ENCODE measurements around the gene RBM43. TPM values are rescaled to one million over a fixed set of nuclear protein-coding genes. Genes with fewer than 3 reads are reported as not detected.

Gene RBM43
- total and polyA plus RNA-seq, 4 donors: 3.0 to 17.8 (median 5.7) TPM

DNA sequence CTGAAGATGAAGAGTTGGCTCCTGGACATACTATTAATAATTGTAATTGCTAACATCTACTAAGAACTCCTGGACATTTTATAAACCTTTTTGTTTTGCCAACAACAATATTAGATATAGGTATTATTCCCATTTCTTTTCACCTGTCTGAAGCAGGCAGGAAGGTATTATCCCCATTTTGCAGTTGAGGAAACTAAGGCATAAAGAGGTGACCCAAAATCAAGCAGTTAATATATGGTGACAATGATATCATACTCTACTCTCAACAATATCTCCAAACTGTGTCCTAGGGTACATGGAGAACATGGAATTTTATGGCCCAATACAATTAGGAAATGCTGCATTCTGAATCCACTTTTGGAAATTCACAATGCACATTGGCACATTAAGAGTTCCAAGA lies 29.6 kb upstream of the RBM43 start:
- Histone ChIP-seq H3K9ac (ENCODE audit: insufficient read depth in 1 of 2, low read length in 2 of 2) (no peak overlapping the region), H3K27me3 (ENCODE audit: control insufficient read depth in 3 of 3, insufficient read depth in 3 of 3, low read length in 2 of 3) (no peaks in the 10 kb centered on the region), H3K36me3 (ENCODE audit: control insufficient read depth in 4 of 4, insufficient read depth in 4 of 4, low read length in 4 of 4) (no peaks in the 10 kb centered on the region), H3K4me1 (ENCODE audit: control insufficient read depth in 5 of 5, insufficient read depth in 5 of 5, low read length in 5 of 5) (peaks cover 0 to 9% (median 5%) of the 10 kb centered on the region in 5 donors), H3K9me3 (ENCODE audit: control insufficient read depth in 4 of 4, insufficient read depth in 3 of 4, low read length in 3 of 4) (no peaks in the 10 kb centered on the region), H3K27ac (ENCODE audit: low read depth in 1 of 2, low read length in 1 of 2) (no peak overlapping the region), H3K4me3 (no peak overlapping the region)
- ATAC-seq (ENCODE audit: insufficient read depth, low FRiP score): no peak
- no peak for DNase-seq
- TF ChIP-seq, protein P1, sequence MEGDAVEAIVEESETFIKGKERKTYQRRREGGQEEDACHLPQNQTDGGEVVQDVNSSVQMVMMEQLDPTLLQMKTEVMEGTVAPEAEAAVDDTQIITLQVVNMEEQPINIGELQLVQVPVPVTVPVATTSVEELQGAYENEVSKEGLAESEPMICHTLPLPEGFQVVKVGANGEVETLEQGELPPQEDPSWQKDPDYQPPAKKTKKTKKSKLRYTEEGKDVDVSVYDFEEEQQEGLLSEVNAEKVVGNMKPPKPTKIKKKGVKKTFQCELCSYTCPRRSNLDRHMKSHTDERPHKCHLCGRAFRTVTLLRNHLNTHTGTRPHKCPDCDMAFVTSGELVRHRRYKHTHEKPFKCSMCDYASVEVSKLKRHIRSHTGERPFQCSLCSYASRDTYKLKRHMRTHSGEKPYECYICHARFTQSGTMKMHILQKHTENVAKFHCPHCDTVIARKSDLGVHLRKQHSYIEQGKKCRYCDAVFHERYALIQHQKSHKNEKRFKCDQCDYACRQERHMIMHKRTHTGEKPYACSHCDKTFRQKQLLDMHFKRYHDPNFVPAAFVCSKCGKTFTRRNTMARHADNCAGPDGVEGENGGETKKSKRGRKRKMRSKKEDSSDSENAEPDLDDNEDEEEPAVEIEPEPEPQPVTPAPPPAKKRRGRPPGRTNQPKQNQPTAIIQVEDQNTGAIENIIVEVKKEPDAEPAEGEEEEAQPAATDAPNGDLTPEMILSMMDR (IDR thresholded peaks at IDR 0.05; ENCODE audit: control extremely low read depth, extremely low read depth): no peak

DNA sequence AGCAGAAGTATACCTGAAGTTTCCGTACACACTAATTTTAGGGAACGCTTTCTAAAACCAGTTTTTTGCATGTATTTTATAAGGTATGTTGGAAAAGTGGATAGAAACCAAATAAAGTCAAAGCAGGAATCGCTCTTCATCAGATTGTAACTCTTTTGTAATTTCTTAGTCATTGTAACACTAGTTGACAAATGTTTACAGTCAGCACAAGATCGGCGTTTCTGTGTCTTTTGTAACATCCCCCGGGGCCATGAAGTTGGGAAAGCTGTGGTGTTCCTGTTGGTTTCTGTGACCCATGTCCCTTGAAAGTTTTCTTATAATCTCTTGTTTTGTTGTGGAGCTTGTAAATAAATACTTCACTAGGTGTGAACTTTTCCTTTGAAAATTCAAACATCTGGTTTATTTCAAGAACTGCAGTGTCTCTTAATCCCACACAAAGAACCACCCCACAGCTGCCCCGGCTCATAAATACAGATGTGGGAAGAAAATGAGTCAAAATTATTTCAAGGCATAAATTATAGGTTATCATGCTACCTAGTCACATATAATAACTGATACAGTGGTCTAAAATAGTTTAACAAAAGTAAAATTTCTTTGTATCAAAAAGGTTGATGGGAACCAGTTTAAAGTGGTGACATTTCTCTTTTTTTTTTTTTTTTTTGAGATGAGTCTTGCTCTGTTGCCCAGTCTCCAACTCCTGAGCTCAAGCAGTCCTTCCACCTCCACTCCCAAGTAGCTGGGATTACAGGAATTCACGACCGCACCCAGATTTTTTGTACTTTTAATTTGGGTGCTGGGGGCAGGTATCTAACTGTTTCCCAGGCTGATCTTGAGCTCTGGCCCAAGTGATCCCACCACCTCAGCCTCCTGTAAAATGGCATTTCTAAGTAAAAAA lies 28.6 kb upstream of the RBM43 start:
- H3K36me3 ChIP-seq (ENCODE audit: control insufficient read depth in 4 of 4, insufficient read depth in 4 of 4, low read length in 4 of 4): no peaks in the 10 kb centered on the region
- TF ChIP-seq, protein P1 (IDR thresholded peaks at IDR 0.05; ENCODE audit: control extremely low read depth, extremely low read depth): no peak
- ATAC-seq (ENCODE audit: insufficient read depth, low FRiP score) (peak; percentile 9), DNase-seq (peak; percentile 46 to 91 (median 79))
- H3K4me3 ChIP-seq: peak overlapping the region; percentile 34
- H3K4me1 ChIP-seq (ENCODE audit: control insufficient read depth in 5 of 5, insufficient read depth in 5 of 5, low read length in 5 of 5): peaks cover 0 to 9% (median 5%) of the 10 kb centered on the region in 5 donors
- no peaks in the 10 kb centered on the region for H3K27me3 ChIP-seq (ENCODE audit: control insufficient read depth in 3 of 3, insufficient read depth in 3 of 3, low read length in 2 of 3)
- 20 to 21% methylated on average over 9 of the region's 9 CpGs for WGBS, 2 donors
- H3K9me3 ChIP-seq (ENCODE audit: control insufficient read depth in 4 of 4, insufficient read depth in 3 of 4, low read length in 3 of 4): no peaks in the 10 kb centered on the region
- H3K9ac ChIP-seq (ENCODE audit: insufficient read depth in 1 of 2, low read length in 2 of 2): peak overlapping the region; percentile 83 to 98
- H3K27ac ChIP-seq (ENCODE audit: low read depth in 1 of 2, low read length in 1 of 2): peak overlapping the region; percentile 92 to 93

DNA sequence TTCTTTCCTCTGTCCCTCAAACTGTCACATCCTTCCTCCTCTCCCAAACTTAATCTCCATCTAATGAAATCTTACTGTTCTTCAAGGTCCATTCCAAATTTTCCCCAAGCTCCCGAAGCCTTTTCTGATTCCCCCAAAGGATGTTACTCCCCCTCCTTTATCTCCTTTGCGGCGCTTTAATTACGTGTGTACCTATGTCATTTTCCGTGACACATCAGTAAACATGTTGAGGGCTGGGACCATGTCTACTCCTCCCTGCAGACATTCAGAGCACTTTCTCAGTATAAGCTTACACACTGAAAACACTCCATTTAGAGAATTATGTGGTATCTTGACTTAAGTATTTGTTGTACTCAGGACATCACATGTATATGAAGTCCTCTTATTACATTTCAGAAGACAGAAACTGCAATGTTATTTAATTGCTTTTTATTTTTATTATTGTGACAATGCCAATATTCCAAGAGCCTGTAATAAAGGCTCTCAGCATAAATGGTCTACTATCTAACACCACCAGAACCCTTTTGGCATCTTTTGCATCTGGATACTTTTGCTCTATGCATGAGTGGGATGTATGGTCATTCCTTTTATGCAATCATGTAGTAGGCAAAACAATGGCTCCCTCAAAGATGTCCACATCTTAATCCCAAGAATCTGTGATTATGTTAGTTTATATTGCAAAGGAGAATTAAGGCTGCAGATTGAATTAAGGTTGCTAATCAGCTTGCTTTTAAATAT lies 26.0 kb upstream of the RBM43 start:
- no peak overlapping the region for H3K27ac ChIP-seq (ENCODE audit: low read depth in 1 of 2, low read length in 1 of 2)
- peaks cover 0 to 9% (median 5%) of the 10 kb centered on the region in 5 donors for H3K4me1 ChIP-seq (ENCODE audit: control insufficient read depth in 5 of 5, insufficient read depth in 5 of 5, low read length in 5 of 5)
- H3K36me3 ChIP-seq (ENCODE audit: control insufficient read depth in 4 of 4, insufficient read depth in 4 of 4, low read length in 4 of 4): no peaks in the 10 kb centered on the region
- no peaks in the 10 kb centered on the region for H3K27me3 ChIP-seq (ENCODE audit: control insufficient read depth in 3 of 3, insufficient read depth in 3 of 3, low read length in 2 of 3)
- ATAC-seq (ENCODE audit: insufficient read depth, low FRiP score) (no peak), DNase-seq (peak in 1 of 3 donors; percentile 6)
- 78 to 83% methylated on average over 5 of the region's 5 CpGs for WGBS, 2 donors
- no peaks in the 10 kb centered on the region for H3K9me3 ChIP-seq (ENCODE audit: control insufficient read depth in 4 of 4, insufficient read depth in 3 of 4, low read length in 3 of 4)
- no peak overlapping the region for H3K4me3 ChIP-seq
- H3K9ac ChIP-seq (ENCODE audit: insufficient read depth in 1 of 2, low read length in 2 of 2): no peak overlapping the region
- TF ChIP-seq, protein P1 (IDR thresholded peaks at IDR 0.05; ENCODE audit: control extremely low read depth, extremely low read depth): no peak

All from lung (tissue), 12 donors.